Activated CD4-positive, alpha-beta T cell treated with anti-CD3 and anti-CD28 coated beads, Interleukin-2, amount 50 U/mL, for 1 hour (primary cell): ENCODE measurements around the gene RBL2.

Source experiments
- DNase-seq: peaks from one replicate; pipeline ENCODE4 v3.0.0-alpha.2; 2020

RBL2 gene

DNA sequence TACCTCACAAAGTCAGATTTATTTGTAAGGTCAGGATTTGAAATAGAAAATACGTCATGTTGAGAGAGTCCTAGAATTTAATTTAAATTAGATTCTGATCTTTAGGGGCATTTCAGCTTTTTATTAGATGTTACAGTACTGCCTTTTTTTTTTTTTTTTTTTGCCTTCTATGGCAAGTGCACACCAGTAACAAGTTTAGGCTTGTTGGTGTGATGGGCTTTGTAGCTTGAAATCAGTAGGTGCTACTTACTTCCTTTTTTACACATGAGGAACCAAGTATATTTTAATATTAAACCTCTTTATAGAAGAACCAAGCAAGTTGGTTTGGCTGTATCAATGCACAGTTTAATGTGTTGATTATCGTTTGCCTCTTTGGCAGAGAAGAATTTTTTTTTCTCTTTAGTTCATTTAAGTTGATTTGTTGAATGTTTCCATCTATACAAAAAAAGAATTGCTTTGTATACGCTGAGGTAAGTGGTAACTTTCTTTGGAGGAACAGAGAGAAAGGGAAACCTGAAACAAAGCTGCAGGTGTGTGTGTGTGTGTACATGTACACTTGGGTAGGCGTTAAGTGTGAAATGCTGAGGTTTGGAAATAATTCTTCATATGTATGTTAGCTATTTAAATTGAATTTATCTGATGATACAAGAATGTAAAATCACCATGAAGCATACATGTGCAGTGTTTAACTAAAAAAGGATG is 15.7 kb downstream of the RBL2 start:
- DNase-seq = no peak

- no peak for DNase-seq
Observed at GRCh38 chr16:53453928-53454327, 19.7 kb downstream of the RBL2 start.

GRCh38 chr16:53456625-53457024 is 22.4 kb downstream of the RBL2 start:
- peak; percentile 19 for DNase-seq

DNA sequence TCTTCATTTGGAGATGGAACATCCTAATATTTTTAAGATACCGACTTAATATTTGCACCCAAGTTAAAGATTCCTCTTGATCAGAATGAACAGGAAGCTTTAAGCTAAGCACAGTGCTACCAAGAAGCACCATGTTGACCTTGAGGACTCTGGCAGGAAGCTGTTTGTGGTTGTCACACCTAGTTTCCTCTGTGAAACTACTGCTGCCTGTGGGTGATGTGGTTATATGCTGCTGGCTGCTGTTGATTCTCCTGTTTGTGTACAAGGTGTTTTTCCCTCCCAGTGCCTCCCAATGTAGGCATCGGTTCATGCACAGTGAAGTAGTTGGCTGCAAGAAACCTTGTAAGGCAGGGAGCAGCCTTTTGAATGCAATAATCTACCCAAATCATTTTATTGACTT is 23.4 kb downstream of the RBL2 start:
- peak; percentile 58 for DNase-seq

- DNase-seq = no peak
Observed at GRCh38 chr16:53458635-53459034, 24.4 kb downstream of the RBL2 start.

- DNase-seq = no peak
Observed at GRCh38 chr16:53465606-53466280, 31.5 kb downstream of the RBL2 start.

- DNase-seq = no peak
Observed at GRCh38 chr16:53476867-53477266, 42.6 kb downstream of the RBL2 start.

DNA sequence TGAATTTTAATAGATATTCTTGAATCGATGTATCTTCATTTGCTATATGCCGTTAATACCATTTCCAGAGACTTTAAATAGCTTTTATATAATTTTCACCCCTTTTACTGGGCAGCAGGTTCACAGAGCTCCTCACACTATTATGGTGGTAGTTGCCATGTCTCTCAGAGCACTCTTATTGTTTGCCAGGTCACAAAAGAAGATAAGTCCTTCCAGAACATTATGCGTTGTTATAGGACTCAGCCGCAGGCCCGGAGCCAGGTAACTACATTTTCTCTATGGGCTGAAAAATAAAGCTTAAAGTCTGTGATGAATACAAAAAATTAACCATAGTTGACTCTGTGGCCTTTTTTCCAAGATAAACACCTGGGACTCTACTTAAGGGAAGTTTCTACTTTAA is 44.7 kb downstream of the RBL2 start:
- DNase-seq = no peak

GRCh38 chr16:53480394-53480793 is 46.1 kb downstream of the RBL2 start:
- DNase-seq = no peak

DNA sequence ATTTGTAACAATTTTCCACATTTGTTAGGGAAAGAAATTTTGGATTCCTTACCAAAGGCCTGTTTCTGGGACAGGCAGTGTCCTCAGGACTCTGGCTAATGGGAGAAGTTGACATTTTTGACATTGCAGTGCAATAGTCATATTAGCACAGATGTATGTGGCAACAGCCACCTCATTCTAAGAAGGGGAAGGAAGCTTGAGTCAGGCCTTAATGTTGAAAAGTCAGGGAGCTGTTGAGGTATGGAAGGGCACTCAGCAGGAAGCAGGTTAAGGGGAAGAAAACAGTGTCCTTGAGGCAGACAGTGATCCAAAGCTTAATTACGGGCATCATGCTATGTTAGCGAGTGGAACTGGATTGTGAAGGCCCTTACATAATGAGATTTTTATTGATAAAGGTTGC is 47.9 kb downstream of the RBL2 start:
- DNase-seq = no peak

DNA sequence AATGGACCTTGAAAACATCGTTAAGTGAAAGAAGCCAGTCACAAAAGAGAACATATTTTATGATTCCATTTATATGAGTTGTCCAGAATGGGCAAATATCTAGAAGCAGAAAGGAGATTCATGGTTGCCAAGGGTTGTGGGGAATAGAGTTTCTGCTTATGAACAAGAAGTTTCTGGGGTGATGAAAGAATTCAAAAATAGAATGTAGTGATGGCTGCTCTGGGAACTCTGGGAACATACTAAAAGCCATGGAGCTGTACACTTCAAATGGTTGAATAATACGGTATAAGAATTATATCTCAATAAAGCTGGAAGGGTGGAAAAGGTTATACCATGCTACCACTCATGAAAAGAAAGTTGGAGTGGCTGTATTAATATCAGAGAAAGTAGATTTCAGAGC is 50.3 kb downstream of the RBL2 start:
- no peak for DNase-seq

GRCh38 chr16:53486230-53486629 is 52.0 kb downstream of the RBL2 start:
- no peak for DNase-seq

- no peak for DNase-seq
Observed at GRCh38 chr16:53489755-53490154, 55.5 kb downstream of the RBL2 start.

GRCh38 chr16:53492503-53492902 is 58.2 kb downstream of the RBL2 start:
- DNase-seq = no peak

- DNase-seq = no peak
Observed at GRCh38 chr16:53494636-53495035, 60.4 kb downstream of the RBL2 start.

GRCh38 chr16:53495325-53495724 is 61.1 kb downstream of the RBL2 start:
- DNase-seq = no peak

GRCh38 chr16:53498984-53499383 is 64.7 kb downstream of the RBL2 start:
- DNase-seq = no peak

DNA sequence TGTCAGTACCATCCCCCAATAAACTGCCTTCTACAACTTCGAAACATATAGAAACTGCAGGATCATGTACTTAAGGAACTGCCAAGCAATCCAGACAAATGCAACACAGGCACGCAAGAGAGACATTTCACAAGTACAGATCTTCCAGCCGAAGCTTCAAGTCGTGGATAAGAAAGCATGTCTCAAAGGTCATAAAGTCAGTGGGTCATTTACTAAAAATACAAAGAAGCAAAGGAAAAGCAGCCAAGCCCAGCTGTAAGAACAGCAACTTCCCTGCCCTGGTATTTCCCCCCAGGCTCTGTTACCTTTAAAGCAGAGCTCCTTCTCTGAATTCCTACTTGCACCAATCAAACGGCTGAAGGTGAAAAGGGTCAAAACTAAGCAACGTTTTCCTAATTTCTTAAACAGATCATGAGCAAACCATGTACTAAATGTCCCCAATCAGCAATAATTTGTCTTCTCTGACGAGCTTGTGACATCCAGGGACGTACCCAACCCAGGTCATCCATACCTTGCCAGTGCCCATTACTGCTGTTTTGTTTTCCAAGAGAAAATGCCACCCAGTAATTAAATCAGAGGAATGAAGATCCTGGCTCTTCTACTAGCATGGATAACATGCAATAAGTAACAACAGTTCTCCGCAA is 67.1 kb downstream of the RBL2 start:
- no peak for DNase-seq

- peak; percentile 34 for DNase-seq
Observed at GRCh38 chr16:53502331-53503269, 68.3 kb downstream of the RBL2 start, which contains the start of gene AKTIP. AKTIP (minus strand) TSS chr16:53503209; CDS start chr16:53500259, 2,950 bp downstream.

DNA sequence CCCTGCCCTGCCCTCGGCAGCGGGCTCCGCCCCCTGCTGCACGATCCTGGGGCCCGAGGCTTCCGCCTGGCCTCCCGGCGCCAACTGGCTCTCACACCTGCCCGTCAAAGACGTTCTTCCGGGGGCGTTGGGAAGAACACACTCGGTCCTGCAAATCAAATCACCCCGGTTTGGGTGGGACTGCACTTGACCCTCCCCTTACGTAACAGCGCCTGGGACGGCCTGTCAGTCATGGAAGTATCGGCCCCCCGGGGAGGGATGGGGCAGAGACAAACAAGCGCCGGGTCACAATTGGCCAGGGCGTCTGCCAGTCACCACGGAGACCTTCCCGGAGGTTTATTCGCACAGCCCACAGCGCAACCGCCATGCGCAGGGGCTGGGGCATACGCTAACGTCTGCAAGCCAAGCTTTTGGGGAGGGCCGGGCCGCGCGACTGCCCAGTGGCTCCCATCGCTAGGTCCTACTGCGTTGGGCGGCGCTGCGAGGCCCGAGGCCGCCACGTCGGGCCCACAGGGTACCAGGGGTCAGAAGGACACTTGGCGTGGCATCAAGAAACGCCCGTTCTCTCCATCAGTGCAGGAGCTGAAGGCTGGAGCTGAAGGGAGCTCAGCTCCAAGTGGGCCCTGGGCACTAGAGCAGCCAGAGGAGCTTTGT is 69.1 kb downstream of the RBL2 start:
- DNase-seq = peak; percentile 99

- DNase-seq = peak; percentile 28
Observed at GRCh38 chr16:53503991-53504663, 69.9 kb downstream of the RBL2 start.

GRCh38 chr16:53504665-53505064 is 70.4 kb downstream of the RBL2 start:
- no peak for DNase-seq
